Measurements from ENCODE around the gene RPS6KA2.

Gene RPS6KA2

DNA sequence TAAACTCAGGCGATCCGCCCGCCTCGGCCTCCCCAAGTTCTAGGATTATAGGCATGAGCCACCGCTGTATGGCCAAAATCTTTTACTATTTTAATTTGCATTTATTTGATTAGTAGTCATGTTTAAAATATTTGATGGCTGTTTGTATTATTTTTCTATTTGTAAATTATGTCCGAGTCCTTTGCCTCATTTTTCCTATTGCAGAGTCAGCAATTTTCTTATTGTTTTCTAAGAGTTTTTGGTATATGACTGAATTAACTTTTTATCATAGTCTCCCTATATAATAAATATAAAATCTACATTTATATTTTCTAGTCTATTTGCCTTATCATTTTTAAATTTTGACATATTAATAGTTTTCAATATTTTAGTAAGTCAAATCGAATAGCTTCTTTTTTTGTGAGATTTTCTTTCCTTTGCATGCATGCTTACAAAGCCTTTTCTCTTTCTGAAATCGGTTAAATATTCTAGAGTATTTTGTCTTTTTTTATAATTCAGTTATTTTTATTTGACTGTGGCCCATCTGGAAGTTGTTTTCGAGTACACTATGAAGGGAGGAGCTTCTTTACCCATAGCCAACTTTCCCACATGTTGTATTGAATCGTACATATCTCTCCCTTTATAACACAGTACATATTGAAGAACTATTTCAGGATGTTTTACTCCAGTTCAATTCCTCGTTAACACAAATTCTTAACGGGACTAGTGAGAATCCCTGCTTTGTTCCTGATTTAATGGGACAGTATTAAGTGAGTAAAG is 34.5 kb upstream of the RPS6KA2 start:
- TF ChIP-seq CTCF (conservative IDR thresholded peaks at IDR 0.05; ENCODE audit: low read length): no peak
- DNase-seq (ENCODE audit: low read depth): no peak
- H3K4me3 ChIP-seq (ENCODE audit: low read length): no peak overlapping the region

DNA sequence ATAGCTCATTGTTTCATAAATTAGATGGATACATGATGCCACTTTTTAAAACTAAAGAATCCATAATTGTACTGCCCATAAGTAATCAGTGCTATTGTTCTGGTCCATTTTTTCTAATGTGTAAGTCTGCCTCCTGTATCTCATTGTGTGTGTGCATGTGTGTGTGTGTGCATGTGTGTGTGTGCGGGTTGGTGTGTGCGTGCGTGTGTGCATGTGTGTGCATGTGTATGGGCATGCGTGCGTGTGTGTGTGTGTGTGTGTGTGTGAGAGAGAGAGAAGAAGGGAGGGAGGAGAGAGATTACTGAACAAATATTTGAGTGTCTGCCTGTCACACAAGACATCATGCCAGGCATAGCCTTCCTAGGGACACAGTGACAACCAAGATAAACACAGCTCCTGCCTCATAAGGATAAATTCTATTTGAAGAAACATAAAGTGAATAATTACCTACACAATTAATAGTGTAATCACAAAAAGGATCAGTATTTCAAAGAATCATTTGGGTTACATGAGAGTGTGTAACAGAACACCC is 33.2 kb upstream of the RPS6KA2 start:
- H3K4me3 ChIP-seq (ENCODE audit: low read length): no peak overlapping the region
- DNase-seq (ENCODE audit: low read depth): no peak
- TF ChIP-seq CTCF (conservative IDR thresholded peaks at IDR 0.05; ENCODE audit: low read length): no peak

GRCh38 chr6:166659581-166659980 is 32.5 kb upstream of the RPS6KA2 start:
- TF ChIP-seq CTCF (conservative IDR thresholded peaks at IDR 0.05; ENCODE audit: low read length): no peak
- no peak overlapping the region for H3K4me3 ChIP-seq (ENCODE audit: low read length)
- DNase-seq (ENCODE audit: low read depth): no peak

DNA sequence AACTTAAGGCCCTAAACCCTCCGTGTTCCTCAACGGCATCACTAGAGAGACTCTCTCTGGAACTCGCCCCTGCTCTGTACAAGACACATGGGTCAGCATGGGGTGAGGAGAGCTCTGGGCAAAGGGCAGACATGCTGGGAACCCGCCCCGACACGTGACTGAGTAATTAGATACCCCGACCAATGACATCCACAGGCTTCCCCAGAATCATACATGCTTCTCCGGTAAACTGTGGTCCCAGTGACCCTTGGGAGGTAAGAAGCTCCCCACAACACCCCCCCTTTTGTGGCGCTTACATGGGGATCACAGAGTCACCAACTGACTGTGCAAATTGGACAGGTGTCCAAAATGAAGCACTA is 31.7 kb upstream of the RPS6KA2 start:
- H3K4me3 ChIP-seq (ENCODE audit: low read length): no peak overlapping the region
- no peak for TF ChIP-seq CTCF (conservative IDR thresholded peaks at IDR 0.05; ENCODE audit: low read length)
- DNase-seq (ENCODE audit: low read depth): no peak

DNA sequence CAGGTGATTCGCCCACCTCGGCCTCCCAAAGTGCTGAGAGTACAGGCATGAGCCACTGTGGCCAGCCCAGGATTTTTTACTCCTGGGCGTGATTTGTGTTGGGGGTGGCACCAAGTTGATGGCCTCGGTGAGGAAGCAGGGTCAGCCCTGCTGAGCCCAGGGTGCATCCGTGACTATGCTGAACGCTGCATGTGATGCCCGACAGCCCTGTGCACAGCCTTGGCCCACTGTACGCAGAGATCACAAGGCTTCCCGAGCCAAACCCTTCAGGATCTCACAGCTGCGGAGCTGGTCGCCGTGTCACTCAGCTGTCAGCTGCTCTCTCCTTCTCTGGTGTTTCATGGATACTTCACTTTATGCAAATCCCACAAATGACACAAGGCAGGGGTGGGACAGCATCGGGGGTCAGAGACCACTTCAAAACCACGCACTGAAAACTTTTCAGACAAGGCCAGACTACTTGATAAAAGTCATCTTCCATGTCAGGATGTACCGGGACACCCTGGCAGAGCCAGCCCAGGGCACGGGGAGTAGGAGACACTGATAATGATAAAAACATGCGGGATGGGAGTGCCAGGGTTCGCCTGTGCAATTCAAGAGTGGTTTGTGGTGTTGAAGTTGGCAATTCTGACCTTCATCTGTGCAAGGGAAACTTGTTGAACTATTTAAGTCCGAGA is 31.2 kb upstream of the RPS6KA2 start:
- H3K4me3 ChIP-seq (ENCODE audit: low read length): no peak overlapping the region
- no peak for TF ChIP-seq CTCF (conservative IDR thresholded peaks at IDR 0.05; ENCODE audit: low read length)

GRCh38 chr6:166657531-166657930 is 30.5 kb upstream of the RPS6KA2 start:
- no peak for TF ChIP-seq CTCF (conservative IDR thresholded peaks at IDR 0.05; ENCODE audit: low read length)
- no peak overlapping the region for H3K4me3 ChIP-seq (ENCODE audit: low read length)
- no peak for DNase-seq (ENCODE audit: low read depth)

More for the DNA sequence above, 31.2 kb upstream of the RPS6KA2 start:
- DNase-seq (ENCODE audit: low read depth): no peak

All from AG10803 (cell line).